ENCODE measurements around the gene CDY1. TPM values are rescaled to one million over a fixed set of nuclear protein-coding genes. Genes with fewer than 3 reads are reported as not detected.
"Not testable (repeated sequence)": the region's sequence is repeated elsewhere in the genome, so short reads cannot be mapped to it uniquely, and the experiment has no call there.

Gene CDY1, protein sequence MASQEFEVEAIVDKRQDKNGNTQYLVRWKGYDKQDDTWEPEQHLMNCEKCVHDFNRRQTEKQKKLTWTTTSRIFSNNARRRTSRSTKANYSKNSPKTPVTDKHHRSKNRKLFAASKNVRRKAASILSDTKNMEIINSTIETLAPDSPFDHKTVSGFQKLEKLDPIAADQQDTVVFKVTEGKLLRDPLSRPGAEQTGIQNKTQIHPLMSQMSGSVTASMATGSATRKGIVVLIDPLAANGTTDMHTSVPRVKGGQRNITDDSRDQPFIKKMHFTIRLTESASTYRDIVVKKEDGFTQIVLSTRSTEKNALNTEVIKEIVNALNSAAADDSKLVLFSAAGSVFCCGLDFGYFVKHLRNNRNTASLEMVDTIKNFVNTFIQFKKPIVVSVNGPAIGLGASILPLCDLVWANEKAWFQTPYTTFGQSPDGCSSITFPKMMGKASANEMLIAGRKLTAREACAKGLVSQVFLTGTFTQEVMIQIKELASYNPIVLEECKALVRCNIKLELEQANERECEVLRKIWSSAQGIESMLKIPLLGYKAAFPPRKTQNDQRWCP
- not detected for total RNA-seq
- long read RNA-seq, result 0 reads

- ATAC-seq; DNase-seq; intact Hi-C loops (cut with DNase I): not testable (repeated sequence)
Observed at GRCh38 chrY:25621817-25622216, at the start of gene CDY1. TSS of gene CDY1 (plus strand) at chrY:25622117. CDS start at chrY:25622443, 326 bp downstream.

DNA sequence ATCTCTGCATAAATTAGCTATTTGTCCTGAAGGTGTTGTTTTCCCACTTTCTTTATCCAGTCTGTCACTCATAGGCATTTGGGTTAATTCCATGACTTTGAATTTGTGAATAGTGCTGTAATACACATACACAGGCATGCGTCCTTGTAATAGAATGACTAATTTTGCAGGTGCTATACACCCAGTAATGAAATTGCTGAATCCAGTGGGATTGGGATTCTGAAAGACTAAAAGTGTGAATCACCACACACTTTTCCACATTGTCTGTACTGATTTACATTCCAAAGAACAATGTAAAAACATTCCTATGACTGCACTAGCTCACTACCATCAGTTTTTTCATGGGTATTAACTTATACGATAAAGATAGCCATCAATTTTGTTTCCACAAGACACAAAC is 28.6 kb upstream of the CDY1 start:
- DNase-seq; intact Hi-C loops (cut with DNase I); ATAC-seq: not testable (repeated sequence)

DNA sequence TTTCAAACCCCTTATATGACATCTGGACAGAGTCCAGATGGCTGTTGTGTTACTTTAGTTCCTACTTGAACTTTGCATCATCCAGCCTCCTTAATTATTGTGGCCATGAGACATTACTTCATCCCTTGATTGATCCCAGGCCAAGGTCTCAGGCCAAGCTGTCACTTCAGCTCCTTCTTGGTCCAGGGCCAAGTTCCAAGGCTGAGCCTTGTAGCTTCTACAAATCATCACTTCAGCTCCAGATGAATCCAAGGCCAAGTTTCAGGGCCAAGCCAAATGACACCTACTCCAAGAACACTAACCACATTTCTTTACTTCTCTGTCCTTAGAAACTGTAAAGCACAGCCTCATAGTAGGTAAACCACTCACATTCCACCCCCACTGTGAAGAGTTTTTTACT is 1.7 kb upstream of the CDY1 start:
- ATAC-seq, result peak in 1 of 2 donors; percentile 65
- DNase-seq; intact Hi-C loops (cut with DNase I): not testable (repeated sequence)

GRCh38 chrY:25626524-25626923 is 4.6 kb downstream of the CDY1 start:
- intact Hi-C loops (cut with DNase I); DNase-seq: not testable (repeated sequence)
- peak in 1 of 2 donors; percentile 24 for ATAC-seq

DNA sequence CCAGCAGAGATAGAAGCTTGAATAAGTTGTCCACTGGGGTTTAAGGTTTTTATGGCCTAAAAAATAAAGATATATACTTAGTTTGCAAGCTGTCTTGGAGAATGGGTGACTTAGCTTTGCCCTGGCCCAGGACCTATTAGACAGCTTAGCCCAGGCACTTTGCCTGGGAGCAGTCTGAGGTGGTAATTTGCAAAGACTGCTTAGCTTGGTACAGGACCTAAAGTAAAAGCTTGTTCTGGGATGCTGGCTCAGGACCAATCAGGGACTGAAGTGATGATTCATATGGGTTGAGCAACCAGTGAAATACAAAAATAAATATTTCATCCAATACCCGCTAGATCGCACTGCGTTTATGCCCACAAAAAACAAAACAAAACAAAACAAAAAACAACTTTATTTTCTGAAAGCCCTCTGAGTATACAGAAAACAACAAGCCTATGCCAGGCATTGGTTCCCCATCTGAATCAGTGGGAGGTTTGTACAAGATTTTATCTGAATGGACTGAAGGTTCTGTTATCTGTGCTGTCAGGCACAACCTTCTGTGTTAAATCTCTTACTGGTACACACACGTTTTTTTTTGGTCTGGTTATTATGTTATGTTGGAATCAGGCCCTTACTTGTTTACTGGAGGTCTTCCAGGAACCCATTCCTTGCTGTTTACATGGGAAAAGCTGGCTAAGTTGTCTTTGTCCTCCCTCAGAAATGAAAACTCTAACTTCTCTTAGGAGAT is 8.6 kb downstream of the CDY1 start:
- intact Hi-C loops (cut with DNase I); DNase-seq: not testable (repeated sequence)
- peak in 1 of 2 donors; percentile 88 for ATAC-seq

DNA sequence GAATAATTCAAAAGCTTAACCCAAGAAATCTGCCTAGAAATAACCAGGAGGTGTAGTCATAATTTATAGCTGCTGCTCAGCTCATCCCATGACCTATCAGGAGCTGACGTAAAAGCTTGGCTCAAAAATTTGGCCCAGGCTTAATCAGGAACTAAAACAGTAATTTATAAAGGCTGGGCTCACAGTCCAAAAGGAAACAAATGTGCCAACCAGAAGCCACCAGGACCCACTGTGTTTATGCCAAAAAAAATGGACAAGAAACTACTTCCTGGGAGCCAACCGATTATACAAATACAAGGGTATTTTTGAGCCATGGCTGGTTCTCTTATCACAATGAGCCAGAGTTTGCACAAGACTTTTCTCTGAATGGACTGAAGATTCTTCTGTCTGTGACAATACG is 17.9 kb downstream of the CDY1 start:
- intact Hi-C loops (cut with DNase I); DNase-seq; ATAC-seq: not testable (repeated sequence)

DNA sequence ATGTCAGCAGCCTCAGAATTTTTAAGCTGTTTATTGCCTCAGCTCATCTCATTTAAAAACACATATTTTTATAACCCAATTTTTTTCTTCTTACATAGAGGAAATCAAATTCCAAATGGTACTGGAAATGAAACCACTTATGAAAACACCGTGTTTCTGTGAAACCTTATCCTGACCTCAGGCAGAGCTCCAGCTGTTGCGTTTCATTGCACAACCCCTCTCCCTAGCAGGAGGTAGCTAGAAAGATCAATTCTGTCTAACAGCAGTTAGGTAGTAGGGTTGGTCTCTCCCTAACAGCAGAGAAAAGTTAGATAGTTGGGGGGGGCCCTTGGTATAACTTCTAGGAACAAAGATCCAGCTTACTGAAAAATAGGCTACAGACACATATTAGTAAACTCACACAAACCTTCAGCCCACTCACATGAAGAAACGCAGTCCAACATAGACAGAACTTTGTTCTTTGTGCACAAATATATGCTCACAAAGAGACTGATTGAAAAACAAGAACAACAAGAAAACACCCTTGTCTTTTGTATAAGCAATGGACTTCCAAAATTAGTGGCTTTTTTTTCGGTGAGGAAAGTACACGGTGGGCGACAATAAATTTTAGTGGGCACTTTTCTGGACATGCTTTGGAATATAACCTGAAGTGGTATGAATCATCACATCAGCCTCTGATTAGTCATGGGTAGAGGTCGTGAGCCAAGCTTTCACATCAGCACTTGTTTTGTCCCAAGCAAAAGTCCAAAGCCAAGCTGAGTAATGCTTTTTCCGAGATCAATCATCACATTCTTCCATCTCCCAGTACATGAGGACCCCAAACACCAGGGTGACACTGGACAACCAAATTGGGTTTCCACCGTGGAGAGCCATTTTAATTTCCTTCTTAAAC is 21.4 kb downstream of the CDY1 start:
- DNase-seq; intact Hi-C loops (cut with DNase I): not testable (repeated sequence)
- peak in 1 of 2 donors; percentile 93 for ATAC-seq
